HG02763 (cell line): ENCODE results near the gene PBRM1.
"Not testable (repeated sequence)": the region's sequence is repeated elsewhere in the genome, so short reads cannot be mapped to it uniquely, and the experiment has no call there.

Experiments
- ATAC-seq: cut with Tn5 transposase; IDR thresholded peaks from one replicate; pipeline ENCODE4 v1.9.1; 2021; ENCODE audit warnings: mild to moderate bottlenecking, moderate library complexity; ENCODE audit not compliant: unreplicated experiment

Gene PBRM1

DNA sequence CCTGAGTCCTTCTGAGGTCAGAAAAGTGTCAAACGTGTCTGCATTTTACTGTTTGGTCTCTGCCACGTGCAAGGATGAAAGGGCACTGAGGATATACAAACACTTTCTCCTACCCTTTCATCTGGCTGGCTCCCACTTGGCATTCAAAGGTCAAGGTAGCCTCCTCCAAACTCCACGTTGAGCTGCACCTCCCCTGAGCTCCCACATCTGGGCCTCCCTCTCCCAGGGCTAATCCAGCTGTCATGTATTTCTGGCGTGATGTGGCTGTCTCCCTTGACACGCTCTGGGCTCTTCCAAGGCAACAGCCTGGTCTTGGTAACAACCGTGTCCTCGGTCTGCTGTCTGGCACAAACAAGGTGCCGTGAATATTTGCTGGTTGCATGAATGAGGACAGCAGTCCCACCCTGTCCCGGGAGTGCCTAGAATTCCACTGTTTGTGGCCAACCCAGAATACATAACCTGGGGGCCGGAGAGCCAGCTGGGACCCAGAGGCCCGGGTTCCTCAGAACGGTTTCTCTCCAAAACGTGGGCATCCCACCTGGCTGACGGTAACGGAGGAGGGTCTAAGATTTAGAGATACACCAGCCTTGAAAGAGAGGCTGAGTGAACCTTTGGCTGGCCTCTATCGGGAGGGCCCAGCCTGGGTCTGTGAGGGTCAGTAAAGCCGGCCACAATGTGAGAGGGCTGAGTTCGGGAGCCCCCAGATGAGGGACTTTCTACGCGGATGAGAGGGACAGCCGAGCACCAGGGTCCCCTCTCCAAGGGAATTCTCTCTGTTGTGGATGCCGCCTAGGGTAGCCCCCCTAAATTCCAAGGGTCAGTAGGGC, 19.1 kb upstream of the PBRM1 start:
- no peak for ATAC-seq

DNA sequence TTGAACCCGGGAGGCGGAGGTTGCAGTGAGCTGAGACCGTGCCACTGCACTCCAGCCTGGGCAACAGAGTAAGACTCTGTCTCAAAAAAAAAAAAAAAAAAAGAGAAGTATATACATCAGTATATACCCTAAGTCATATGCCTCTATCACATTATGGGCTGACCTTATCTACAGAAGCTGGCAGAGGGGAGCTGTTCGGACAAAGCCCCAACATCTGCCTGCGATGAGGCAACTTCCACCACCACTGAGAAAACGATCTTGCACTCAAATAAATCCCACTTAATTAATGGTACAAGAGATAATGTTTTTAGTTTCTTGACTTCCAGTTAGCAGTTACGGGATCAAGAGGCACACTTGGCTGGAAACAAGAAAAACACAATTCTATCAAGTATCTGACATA, 17.6 kb upstream of the PBRM1 start:
- ATAC-seq = no peak

- no peak for ATAC-seq
Measured at GRCh38 chr3:52697632-52697965, 11.9 kb upstream of the PBRM1 start.

DNA sequence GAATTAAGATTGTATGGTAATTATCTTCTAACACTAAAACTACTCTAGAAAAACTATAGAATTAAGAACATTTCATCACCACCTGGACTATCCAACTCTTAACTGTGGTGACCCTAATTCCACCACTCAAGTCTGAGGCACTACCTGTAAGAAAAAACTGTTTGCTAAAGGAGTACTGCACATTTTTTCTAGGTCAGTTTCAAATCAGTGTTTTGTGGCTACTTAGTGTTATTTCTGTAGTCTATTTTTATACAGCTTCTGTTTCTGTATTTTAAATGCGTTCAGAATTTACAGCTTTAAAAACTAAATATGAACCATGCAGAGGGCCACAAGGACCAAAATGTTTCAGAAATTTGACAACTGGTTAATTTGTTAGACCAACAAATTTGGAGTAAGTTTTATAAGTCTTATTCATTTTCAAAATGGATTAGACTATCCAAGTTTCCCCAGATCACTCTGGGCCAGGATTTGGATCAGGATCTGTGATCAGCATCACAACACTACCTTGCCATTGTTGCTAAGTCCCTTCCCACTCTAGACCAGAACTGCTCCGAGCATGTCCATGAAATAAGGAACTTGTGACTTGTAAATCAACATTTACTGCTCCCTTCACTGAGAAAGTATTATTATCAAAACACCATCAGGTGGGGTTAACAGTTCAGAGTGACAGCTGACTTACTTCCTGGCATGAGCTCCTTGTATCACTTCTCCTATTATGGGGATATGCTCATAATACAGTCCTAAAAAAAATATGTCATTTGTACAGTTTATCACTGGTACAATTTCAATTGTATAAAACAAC, 11.3 kb upstream of the PBRM1 start:
- ATAC-seq = no peak

GRCh38 chr3:52695798-52696671, 10.3 kb upstream of the PBRM1 start:
- ATAC-seq = no peak

DNA sequence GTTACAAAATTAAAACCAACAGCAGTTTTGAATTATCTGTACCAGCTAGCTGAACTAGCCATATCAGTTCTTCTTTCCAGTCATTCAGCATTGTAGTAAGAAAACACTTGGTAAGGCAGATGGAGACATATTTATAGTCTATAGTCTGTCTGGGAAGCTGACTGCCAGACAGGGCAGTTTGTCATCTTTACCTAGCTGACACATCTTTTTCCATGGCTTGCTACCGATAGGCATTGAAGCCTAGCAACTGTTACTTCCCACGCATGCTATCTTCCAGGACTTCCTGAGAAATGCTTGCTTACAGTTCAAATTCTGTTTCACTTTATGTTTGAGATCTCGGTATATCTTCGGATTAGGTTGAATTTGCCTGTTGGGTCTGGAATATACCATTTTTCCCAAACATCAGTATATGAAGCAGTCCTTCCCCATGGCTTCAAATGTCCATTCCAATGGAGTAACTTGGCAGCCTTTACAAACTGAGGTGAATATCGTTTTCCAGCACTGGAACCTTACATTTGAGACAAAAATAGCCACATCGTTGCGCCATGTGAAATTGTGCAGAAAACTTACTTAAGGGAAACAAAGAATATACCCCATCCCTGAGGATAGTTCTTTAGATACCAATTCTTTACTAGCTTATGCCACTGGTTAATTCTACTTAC, 8.9 kb upstream of the PBRM1 start:
- ATAC-seq = no peak

DNA sequence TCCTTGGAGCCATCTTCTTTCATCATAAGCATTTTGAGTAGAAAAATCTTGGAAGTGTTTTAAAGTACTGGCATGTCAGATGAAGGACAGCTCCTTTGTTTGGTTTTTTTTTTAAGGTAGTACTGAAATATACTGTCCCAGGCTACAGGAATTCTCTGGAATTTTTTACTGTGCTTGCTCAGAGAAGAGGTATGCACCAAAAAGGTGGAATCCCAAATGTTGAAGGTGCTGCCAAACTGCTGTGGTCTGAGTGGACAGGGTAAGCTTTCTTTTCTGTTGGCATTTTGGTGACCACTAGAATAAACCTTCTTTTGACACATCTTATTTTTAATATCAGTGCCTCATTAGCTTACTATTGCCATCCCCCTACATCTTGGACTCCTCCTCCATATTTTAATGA, 7.4 kb upstream of the PBRM1 start:
- no peak for ATAC-seq

- ATAC-seq = no peak
Measured at GRCh38 chr3:52690560-52690959, 4.8 kb upstream of the PBRM1 start.

GRCh38 chr3:52689151-52689550, 3.4 kb upstream of the PBRM1 start:
- ATAC-seq = no peak

GRCh38 chr3:52688266-52688665, 2.6 kb upstream of the PBRM1 start:
- no peak for ATAC-seq

- peak; percentile 80 for ATAC-seq
Measured at GRCh38 chr3:52685285-52685708, 416 bp downstream of the PBRM1 start.

- no peak for ATAC-seq
Measured at GRCh38 chr3:52684184-52684583, 1.5 kb downstream of the PBRM1 start.

DNA sequence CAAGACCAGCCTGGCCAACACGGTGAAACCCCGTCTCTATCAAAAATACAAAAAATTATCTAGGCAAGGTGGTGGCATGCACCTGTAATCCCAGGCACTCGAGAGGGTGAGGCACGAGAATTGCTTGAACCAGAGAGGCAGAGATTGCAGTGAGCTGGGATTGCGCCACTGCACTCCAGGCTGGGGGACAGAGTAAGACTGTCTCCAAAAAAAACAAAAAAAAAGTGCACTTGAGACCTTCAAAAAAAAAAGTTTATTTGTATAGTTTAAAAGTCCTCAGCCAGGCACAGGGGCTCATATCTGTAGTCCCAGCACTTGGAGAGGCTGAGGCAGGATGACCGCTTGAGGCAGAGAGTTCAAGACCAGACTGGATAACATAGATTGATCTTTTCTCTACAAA, 2.1 kb downstream of the PBRM1 start:
- ATAC-seq = no peak

- no peak for ATAC-seq
Measured at GRCh38 chr3:52682016-52682415, 3.7 kb downstream of the PBRM1 start.

- no peak for ATAC-seq
Measured at GRCh38 chr3:52681596-52681995, 4.1 kb downstream of the PBRM1 start.

GRCh38 chr3:52679811-52680210, 5.9 kb downstream of the PBRM1 start:
- ATAC-seq = no peak

GRCh38 chr3:52679199-52679538, 6.5 kb downstream of the PBRM1 start:
- no peak for ATAC-seq

- no peak for ATAC-seq
Measured at GRCh38 chr3:52678265-52679198, 7.2 kb downstream of the PBRM1 start.

GRCh38 chr3:52676201-52676600, 9.5 kb downstream of the PBRM1 start:
- ATAC-seq = not testable (repeated sequence)

DNA sequence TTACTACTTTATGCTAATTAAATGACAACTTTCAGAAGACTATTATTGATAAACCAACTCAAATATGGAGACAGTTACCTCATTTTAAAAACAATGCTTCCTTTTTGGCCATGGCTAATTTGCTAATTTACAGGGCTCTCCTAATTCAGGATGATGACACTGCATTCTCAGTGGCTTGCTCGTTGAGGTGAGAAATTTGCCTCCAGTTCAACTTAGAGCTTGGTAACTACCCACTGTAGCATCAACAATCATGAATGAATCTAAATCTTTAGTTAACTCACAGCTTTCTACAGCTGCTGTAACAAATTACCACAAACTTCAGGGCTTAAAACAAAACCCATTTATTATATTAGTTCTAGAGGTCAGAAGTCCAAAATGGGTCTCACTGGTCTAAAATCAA, 14.0 kb downstream of the PBRM1 start:
- ATAC-seq = no peak
